MCF 10A (cell line): ENCODE results near the gene CPVL. TPM values are rescaled to one million over a fixed set of nuclear protein-coding genes. Genes with fewer than 3 reads are reported as not detected.

Source experiments
- BruUV-seq: library from RNA; stranded (reverse); fragments of 400-500 nt; replicated peaks from 2 replicates; lab custom pipeline; 2021; lab: Mats Ljungman, UMichigan
- CTCF ChIA-PET: fragments of 300-600 bp; sonication (Branson Sonifier 250); formaldehyde crosslinking; extraction: SDS; loops from one replicate; lab custom pipeline; 2021; ENCODE audit warnings: antibody characterized with exemption, inconsistent platforms; lab: Yijun Ruan, JAX
- POLR2A ChIA-PET: fragments of 300-600, 350-650 bp; sonication (Branson Sonifier 250); formaldehyde crosslinking; extraction: SDS; loops from one replicate; lab custom pipeline; 2020; ENCODE audit warnings: antibody characterized with exemption, inconsistent platforms; lab: Yijun Ruan, JAX
- DNase-seq: peaks from one replicate; pipeline ENCODE4 v3.0.0-alpha.2; 2018; ENCODE audit not compliant: unreplicated experiment
- H3K27ac Mint-ChIP-seq: one replicate; pipeline ENCODE4 v1.8.0; 2022; ENCODE audit warnings: mild to moderate bottlenecking, low read depth, mixed read lengths; ENCODE audit not compliant: unreplicated experiment
- H3K27me3 Mint-ChIP-seq: one replicate; pipeline ENCODE4 v1.8.0; 2022; ENCODE audit warnings: mixed read lengths; ENCODE audit not compliant: insufficient read depth, unreplicated experiment
- H3K36me3 Mint-ChIP-seq: one replicate; pipeline ENCODE4 v1.8.0; 2022; ENCODE audit warnings: mild to moderate bottlenecking, moderate library complexity, mixed read lengths; ENCODE audit not compliant: insufficient read depth, unreplicated experiment
- H3K4me1 Mint-ChIP-seq: one replicate; pipeline ENCODE4 v1.8.0; 2022; ENCODE audit warnings: mixed read lengths; ENCODE audit not compliant: insufficient read depth, unreplicated experiment
- H3K4me3 Mint-ChIP-seq: one replicate; pipeline ENCODE4 v1.8.0; 2022; ENCODE audit warnings: mild to moderate bottlenecking, moderate library complexity, mixed read lengths; ENCODE audit not compliant: unreplicated experiment
- H3K9me3 Mint-ChIP-seq: one replicate; pipeline ENCODE4 v1.8.0; 2022; ENCODE audit warnings: mixed read lengths; ENCODE audit not compliant: unreplicated experiment
- CTCF ChIP-seq: fragments of 200-600 bp; IDR thresholded peaks from one replicate; pipeline ENCODE4 v1.8.0; 2022; ENCODE audit warnings: antibody characterized with exemption, mild to moderate bottlenecking; ENCODE audit not compliant: unreplicated experiment
- intact Hi-C: fragments of 100-400 bp; cut with micrococcal nuclease; formaldehyde crosslinking; loops from 2 replicates; pipeline ENCODE4 v1.14.1; 2022
- total RNA-seq: library from RNA; stranded (reverse); gene quantifications from 2 replicates; pipeline ENCODE4 v1.2.3, GENCODE V29; 2022

Gene CPVL
- total RNA-seq, 1 experiment from 2014 or later = 49.0 TPM

DNA sequence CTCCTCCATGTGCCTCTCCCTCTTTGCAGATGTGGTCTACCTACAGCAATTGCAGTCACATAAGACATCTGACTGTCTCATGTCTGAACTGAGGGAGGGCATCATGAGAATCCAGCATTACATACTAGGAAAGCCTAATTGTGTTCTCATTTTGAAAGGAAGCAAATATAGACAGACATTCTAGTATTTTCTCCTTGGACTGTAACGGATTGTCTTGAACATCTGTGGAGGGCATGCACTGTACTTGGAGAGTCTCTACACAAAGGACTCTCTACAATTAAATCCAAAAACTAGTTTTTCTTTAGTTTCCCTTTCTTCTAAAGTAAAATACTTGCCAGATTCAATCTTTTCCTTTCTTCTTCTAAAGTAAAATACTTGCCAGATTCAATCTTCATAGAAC lies 153.5 kb downstream of the CPVL start:
- ChIA-PET CTCF (interaction anchor here (0.6 to 1.0 kb wide), 3 partner anchors 12 to 192 kb away, joined by 3 to 4 read pairs (median 3); no protein-coding TSS in a partner anchor), POLR2A (no interaction called here)
- DNase-seq = no peak
- intact Hi-C loops = no loop called here
- no peaks in the 10 kb centered on the region for H3K36me3 Mint-ChIP-seq
- no TSS peak for BruUV-seq
- H3K27ac Mint-ChIP-seq = no peak overlapping the region
- H3K9me3 Mint-ChIP-seq = peaks cover 5% of the 10 kb centered on the region
- peaks cover 23% of the 10 kb centered on the region for H3K4me1 Mint-ChIP-seq
- no peaks in the 10 kb centered on the region for H3K27me3 Mint-ChIP-seq
- no peak for TF ChIP-seq CTCF
- no peak overlapping the region for H3K4me3 Mint-ChIP-seq

GRCh38 chr7:28990200-28990960 lies 156.0 kb downstream of the CPVL start:
- Mint-ChIP-seq H3K36me3 (no peaks in the 10 kb centered on the region), H3K27ac (peak overlapping the region; percentile 78), H3K4me3 (no peak overlapping the region), H3K27me3 (no peaks in the 10 kb centered on the region), H3K9me3 (peaks cover 14% of the 10 kb centered on the region), H3K4me1 (peaks cover 45% of the 10 kb centered on the region)
- CTCF ChIA-PET = interaction anchor here (0.6 to 1.0 kb wide), 5 partner anchors 11 to 190 kb away, joined by 3 to 4 read pairs (median 3); no protein-coding TSS in a partner anchor
- POLR2A ChIA-PET = interaction anchor here (0.6 to 1.0 kb wide), 5 partner anchors 9 to 352 kb away, joined by 3 read pairs; no protein-coding TSS in a partner anchor
- TF ChIP-seq CTCF = no peak
- no TSS peak for BruUV-seq
- peak; percentile 38 for DNase-seq
- intact Hi-C loops = no loop called here

- H3K9me3 Mint-ChIP-seq = peaks cover 14% of the 10 kb centered on the region
- TF ChIP-seq CTCF = no peak
- CTCF ChIA-PET = interaction anchor here (0.7 to 1.0 kb wide), 2 partner anchors 12 to 62 kb away, joined by 3 to 4 read pairs; no protein-coding TSS in a partner anchor
- POLR2A ChIA-PET = no interaction called here
- H3K4me3 Mint-ChIP-seq = peak overlapping the region; percentile 30
- BruUV-seq = no TSS peak
- peak; percentile 58 for DNase-seq
- H3K27me3 Mint-ChIP-seq = no peaks in the 10 kb centered on the region
- intact Hi-C loops = no loop called here
- H3K4me1 Mint-ChIP-seq = peaks cover 53% of the 10 kb centered on the region
- H3K27ac Mint-ChIP-seq = peak overlapping the region; percentile 78
- H3K36me3 Mint-ChIP-seq = no peaks in the 10 kb centered on the region
Measured at GRCh38 chr7:28989211-28989980, 156.9 kb downstream of the CPVL start.

GRCh38 chr7:28988810-28989209 lies 157.5 kb downstream of the CPVL start:
- Mint-ChIP-seq H3K27ac (peak overlapping the region; percentile 78), H3K27me3 (no peaks in the 10 kb centered on the region), H3K9me3 (peaks cover 14% of the 10 kb centered on the region), H3K4me1 (peaks cover 58% of the 10 kb centered on the region), H3K4me3 (peak overlapping the region; percentile 30), H3K36me3 (no peaks in the 10 kb centered on the region)
- ChIA-PET POLR2A (interaction anchor here (0.5 kb wide), 1 partner anchor 88 kb away, joined by 3 read pairs; no protein-coding TSS in a partner anchor), CTCF (interaction anchor here (1.0 kb wide), 1 partner anchor 62 kb away, joined by 7 read pairs; no protein-coding TSS in a partner anchor)
- intact Hi-C loops = no loop called here
- TF ChIP-seq CTCF = no peak
- BruUV-seq = no TSS peak
- DNase-seq = peak; percentile 99
